Endothelial cell of umbilical vein (primary cell): ENCODE data around the gene CREM. TPM values are rescaled to one million over a fixed set of nuclear protein-coding genes. Genes with fewer than 3 reads are reported as not detected.

ENCODE experiments used
- BruUV-seq: library from RNA; stranded (reverse); fragments of 400-500 nt; replicated peaks from 2 replicates; lab custom pipeline; 2021; lab: Mats Ljungman, UMichigan
- CTCF ChIA-PET: fragments of 300-600, 350-600 bp; sonication (Branson Sonifier 250); formaldehyde crosslinking; loops from one replicate; lab custom pipeline; 2021; ENCODE audit warnings: antibody characterized with exemption, inconsistent platforms; lab: Charles Lee
- POLR2A ChIA-PET: fragments of 300-600, 350-600 bp; sonication (Branson Sonifier 250); formaldehyde crosslinking; loops from one replicate; lab custom pipeline; 2021; ENCODE audit warnings: antibody characterized with exemption, inconsistent platforms; lab: Charles Lee
- DNase-seq: peaks from one replicate; pipeline ENCODE4 v3.0.0-alpha.2; 2011; ENCODE audit warnings: low read depth, low spot score
- FAIRE-seq: peaks from 2 replicates; lab custom pipeline; 2011; peaks lifted over from hg19 to GRCh38; lab: Jason Lieb, UNC
- H2AFZ ChIP-seq: 2 replicates; pipeline ENCODE4 v1.6.0; 2012; ENCODE audit warnings: low read depth, low read length, control low read depth, inconsistent platforms
- H3K27ac ChIP-seq: 2 replicates; pipeline ENCODE4 v1.5.1; 2011; ENCODE audit warnings: low read depth, mild to moderate bottlenecking, control low read depth, low read length, moderate library complexity; ENCODE audit not compliant: insufficient read depth
- H3K27me3 ChIP-seq, 2 experiments: 2 replicates each; pipeline versions ENCODE4 v1.6.0 to v1.6.1; 2011; ENCODE audit warnings: low read length in 2 of 2, mixed read lengths in 1 of 2; ENCODE audit not compliant: control insufficient read depth in 2 of 2, insufficient read depth in 2 of 2
- H3K36me3 ChIP-seq, 2 experiments: 2 replicates in 1 of 2; 3 replicates in 1 of 2; pipeline ENCODE4 v1.5.1; 2011; ENCODE audit warnings: low read length in 2 of 2, mild to moderate bottlenecking in 1 of 2, moderate library complexity in 1 of 2; ENCODE audit not compliant: control insufficient read depth in 2 of 2, insufficient read depth in 2 of 2; ENCODE audit errors: extremely low read depth in 1 of 2
- H3K4me1 ChIP-seq: 3 replicates; pipeline ENCODE4 v1.5.1; 2011; ENCODE audit warnings: mild to moderate bottlenecking, low read length; ENCODE audit not compliant: control insufficient read depth, insufficient read depth; ENCODE audit errors: extremely low read depth
- H3K4me2 ChIP-seq: 2 replicates; pipeline ENCODE4 v1.6.1; 2011; ENCODE audit warnings: low read length, control low read depth, mixed read lengths; ENCODE audit not compliant: insufficient read depth
- H3K4me3 ChIP-seq, 3 experiments: fragments of 200-600 bp in 1 of 3; sonication (generic), shearing (Covaris generic) in 1 of 3; replicated peaks in 1 of 3; 2 replicates each; pipeline ENCODE4 v1.5.1; 2011 to 2016; ENCODE audit warnings: control low read depth in 3 of 3, low read length in 3 of 3, mild to moderate bottlenecking in 2 of 3, inconsistent platforms in 1 of 3, low read depth in 1 of 3, moderate library complexity in 1 of 3; ENCODE audit not compliant: insufficient read depth in 1 of 3
- H3K79me2 ChIP-seq: 2 replicates; pipeline ENCODE4 v1.6.0; 2012; ENCODE audit warnings: low read length, inconsistent platforms; ENCODE audit not compliant: control insufficient read depth, insufficient read depth
- H3K9ac ChIP-seq: replicated peaks from 2 replicates; pipeline ENCODE3; 2011; ENCODE audit warnings: low read length, control low read depth; ENCODE audit not compliant: insufficient read depth; ENCODE audit errors: extremely low read depth
- H3K9me1 ChIP-seq: replicated peaks from 3 replicates; pipeline ENCODE4 v1.6.0; 2011; ENCODE audit warnings: mild to moderate bottlenecking, low read length; ENCODE audit not compliant: control insufficient read depth, insufficient read depth; ENCODE audit errors: extremely low read depth
- H3K9me3 ChIP-seq: replicated peaks from 2 replicates; pipeline ENCODE4 v1.5.1; 2012; ENCODE audit warnings: low read length, inconsistent platforms; ENCODE audit not compliant: control insufficient read depth, insufficient read depth
- H4K20me1 ChIP-seq: replicated peaks from 2 replicates; pipeline ENCODE3; 2011; ENCODE audit warnings: mild to moderate bottlenecking, low read length; ENCODE audit not compliant: control insufficient read depth, insufficient read depth; ENCODE audit errors: extremely low read depth
- CTCF ChIP-seq, 2 donors: IDR thresholded peaks; 1 replicate in 1 of 2; 2 replicates in 1 of 2; pipeline ENCODE4 v1.5.1; 2011; ENCODE audit warnings: low read length in 2 of 2, mild to moderate bottlenecking in 2 of 2, moderate library complexity in 2 of 2, control low read depth in 1 of 2, inconsistent platforms in 1 of 2, low read depth in 1 of 2; ENCODE audit not compliant: insufficient read depth in 1 of 2; ENCODE audit errors: extremely low read depth in 1 of 2
- EZH2 ChIP-seq: IDR thresholded peaks from 2 replicates; pipeline ENCODE4 v1.6.1; 2012; ENCODE audit warnings: borderline replicate concordance, low read depth, mild to moderate bottlenecking, moderate library complexity, low read length, inconsistent platforms; ENCODE audit not compliant: severe bottlenecking
- FOS ChIP-seq: IDR thresholded peaks from 2 replicates; pipeline ENCODE4 v1.6.1; 2011; ENCODE audit warnings: mild to moderate bottlenecking, low read length, moderate library complexity, borderline replicate concordance; ENCODE audit not compliant: insufficient read depth
- GATA2 ChIP-seq: IDR thresholded peaks from 2 replicates; pipeline ENCODE4 v1.7.0; 2011; ENCODE audit warnings: low read depth, mild to moderate bottlenecking, moderate library complexity, mixed read lengths, low read length; ENCODE audit not compliant: insufficient read length, insufficient read depth
- JUN ChIP-seq: IDR thresholded peaks from 2 replicates; pipeline ENCODE4 v1.6.1; 2011; ENCODE audit warnings: borderline replicate concordance, low read depth; ENCODE audit not compliant: insufficient read length, insufficient read depth
- MAX ChIP-seq: IDR thresholded peaks from 2 replicates; pipeline ENCODE4 v1.6.1; 2011; ENCODE audit not compliant: insufficient read depth, insufficient read length
- MYC ChIP-seq: IDR thresholded peaks from one replicate; pipeline ENCODE4 v1.6.1; 2011; ENCODE audit warnings: mild to moderate bottlenecking, low read depth, low read length
- POLR2A ChIP-seq: IDR thresholded peaks from 2 replicates; pipeline ENCODE4 v1.6.1; 2012; ENCODE audit warnings: low read depth, mild to moderate bottlenecking, control low read depth, low read length
- POLR2AphosphoS5 ChIP-seq: IDR thresholded peaks from 2 replicates; pipeline ENCODE4 v1.6.1; 2012; ENCODE audit warnings: low read depth, mild to moderate bottlenecking, control low read depth, low read length, moderate library complexity; ENCODE audit not compliant: insufficient read depth
- dilution Hi-C: fragments of 300-500 bp; cut with MboI; formaldehyde crosslinking; loops from one replicate; pipeline ENCODE4 v1.15.0; 2019; ENCODE audit warnings: low sequenced_read_pairs; ENCODE audit not compliant: extremely low pct_ligation_motif_present
- intact Hi-C: fragments of 100-400 bp; cut with micrococcal nuclease; formaldehyde crosslinking; loops from one replicate; pipeline ENCODE4 v1.10.0; 2022
- polyA plus RNA-seq, 4 experiments: library from polyadenylated mRNA; depleted of rRNA in 3 of 4; stranded (reverse) in 3 of 4; unstranded in 1 of 4; fragments of >200 nt; gene quantifications; 2 replicates each; pipeline versions ENCODE4 v1.2.1 to v1.2.3, GENCODE V29; 2011 to 2012; ENCODE audit warnings: missing spikeins in 1 of 4
- total RNA-seq: library from RNA; stranded (reverse); gene quantifications from 2 replicates; pipeline ENCODE4 v1.2.3, GENCODE V29; 2021

The CREM gene
- total and polyA plus RNA-seq, 2 donors (not counting 3 experiments of a cell fraction or from before 2014, with no cell fraction given), result 35.5 to 39.8 TPM

- no peaks in the 10 kb centered on the region for H3K27me3 ChIP-seq
- H3K79me2 ChIP-seq, result no peaks in the 10 kb centered on the region
- no peaks in the 10 kb centered on the region for H3K4me1 ChIP-seq
- H3K9ac ChIP-seq, result no peak overlapping the region
- no peak overlapping the region for H2AFZ ChIP-seq
- intact Hi-C loops, result no loop called here
- ChIA-PET POLR2A (no interaction called here), CTCF (no interaction called here)
- FAIRE-seq, result no peak
- TF ChIP-seq MAX, result no peak
- TF ChIP-seq CTCF (IDR thresholded peaks at IDR 0.05; ENCODE audit: extremely low read depth in 1 of 2, insufficient read depth in 1 of 2, low read depth in 1 of 2, low read length in 2 of 2), result no peak
- TF ChIP-seq MYC, result no peak
- TF ChIP-seq POLR2AphosphoS5, result no peak
- no peak for TF ChIP-seq JUN
- TF ChIP-seq FOS, result no peak
- no peak for TF ChIP-seq POLR2A
- no peak for TF ChIP-seq GATA2
- TF ChIP-seq EZH2, result no peak
- H3K9me3 ChIP-seq, result no peaks in the 10 kb centered on the region
- H3K27ac ChIP-seq, result no peak overlapping the region
- H3K36me3 ChIP-seq, result no peaks in the 10 kb centered on the region
- H3K4me3 ChIP-seq, result no peak overlapping the region
- no TSS peak for BruUV-seq
- no peak for DNase-seq
- no peak overlapping the region for H3K4me2 ChIP-seq
- no peaks in the 10 kb centered on the region for H4K20me1 ChIP-seq
- H3K9me1 ChIP-seq, result no peaks in the 10 kb centered on the region
- dilution Hi-C loops, result no loop called here
Observed at GRCh38 chr10:35232527-35232926, 105.9 kb downstream of the CREM start.
